ENCODE data around the gene RPS6KL1. TPM values are rescaled to one million over a fixed set of nuclear protein-coding genes. Genes with fewer than 3 reads are reported as not detected.

Gene RPS6KL1
- total RNA-seq, 4 donors from 2014 or later = 4.2 to 12.7 (median 6.7) TPM

DNA sequence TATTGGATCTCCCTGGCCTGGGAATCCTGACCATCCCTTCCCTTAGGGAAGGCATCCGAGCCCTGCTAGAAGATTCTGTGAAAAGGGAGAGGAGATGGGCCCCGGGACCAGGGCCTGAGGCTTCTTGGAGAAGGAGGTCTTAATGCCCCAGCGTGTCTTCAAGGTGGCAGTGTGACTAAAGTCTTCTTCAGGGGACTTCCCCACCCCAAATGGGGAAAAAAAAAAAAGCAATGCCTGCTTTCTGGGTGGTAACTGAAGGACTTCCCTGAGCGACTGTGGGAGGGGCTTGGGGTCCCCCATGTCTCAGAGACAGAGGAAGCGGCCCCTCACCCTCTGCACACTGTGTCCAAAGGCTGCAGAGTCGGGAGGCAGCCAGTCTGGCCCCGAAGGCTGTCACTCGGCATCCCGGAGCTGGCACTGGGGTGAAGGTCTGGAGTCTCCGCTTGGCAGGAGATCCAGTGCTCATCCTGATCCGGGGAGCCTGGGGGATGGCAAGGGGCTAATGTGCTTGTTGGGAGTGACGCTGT, 40.2 kb upstream of the RPS6KL1 start:
- no peaks in the 10 kb centered on the region for H3K36me3 ChIP-seq
- no peak for DNase-seq
- no peaks in the 10 kb centered on the region for H3K27me3 ChIP-seq
- TF ChIP-seq POLR2A (IDR thresholded peaks at IDR 0.05) = no peak
- TF ChIP-seq, protein P1, sequence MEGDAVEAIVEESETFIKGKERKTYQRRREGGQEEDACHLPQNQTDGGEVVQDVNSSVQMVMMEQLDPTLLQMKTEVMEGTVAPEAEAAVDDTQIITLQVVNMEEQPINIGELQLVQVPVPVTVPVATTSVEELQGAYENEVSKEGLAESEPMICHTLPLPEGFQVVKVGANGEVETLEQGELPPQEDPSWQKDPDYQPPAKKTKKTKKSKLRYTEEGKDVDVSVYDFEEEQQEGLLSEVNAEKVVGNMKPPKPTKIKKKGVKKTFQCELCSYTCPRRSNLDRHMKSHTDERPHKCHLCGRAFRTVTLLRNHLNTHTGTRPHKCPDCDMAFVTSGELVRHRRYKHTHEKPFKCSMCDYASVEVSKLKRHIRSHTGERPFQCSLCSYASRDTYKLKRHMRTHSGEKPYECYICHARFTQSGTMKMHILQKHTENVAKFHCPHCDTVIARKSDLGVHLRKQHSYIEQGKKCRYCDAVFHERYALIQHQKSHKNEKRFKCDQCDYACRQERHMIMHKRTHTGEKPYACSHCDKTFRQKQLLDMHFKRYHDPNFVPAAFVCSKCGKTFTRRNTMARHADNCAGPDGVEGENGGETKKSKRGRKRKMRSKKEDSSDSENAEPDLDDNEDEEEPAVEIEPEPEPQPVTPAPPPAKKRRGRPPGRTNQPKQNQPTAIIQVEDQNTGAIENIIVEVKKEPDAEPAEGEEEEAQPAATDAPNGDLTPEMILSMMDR (IDR thresholded peaks at IDR 0.05) = no peak
- H3K27ac ChIP-seq = no peak overlapping the region
- no peak overlapping the region for H3K4me3 ChIP-seq
- H3K4me1 ChIP-seq = no peaks in the 10 kb centered on the region
- no peaks in the 10 kb centered on the region for H3K9me3 ChIP-seq

DNA sequence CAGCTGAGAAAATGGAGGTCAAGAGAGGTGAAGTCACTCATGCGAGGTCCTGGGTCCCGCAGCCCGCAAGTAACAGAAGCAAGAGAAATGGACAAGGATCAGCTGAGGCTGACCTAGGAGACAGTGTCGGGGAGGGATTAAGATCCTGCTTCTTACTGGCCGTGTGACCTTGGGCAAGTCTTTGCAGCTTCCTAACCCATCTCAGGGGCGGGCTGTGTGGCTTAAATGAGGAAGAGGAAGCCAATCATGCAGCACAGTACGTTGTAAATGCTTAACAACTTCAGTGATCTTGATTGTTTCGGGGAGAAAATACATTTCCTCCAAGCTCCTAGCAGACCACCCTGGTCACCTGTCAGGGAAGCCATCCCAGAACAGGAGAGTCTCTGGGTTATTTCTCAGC, 39.4 kb upstream of the RPS6KL1 start:
- DNase-seq = no peak
- no peaks in the 10 kb centered on the region for H3K9me3 ChIP-seq
- TF ChIP-seq, protein P1 (IDR thresholded peaks at IDR 0.05) = no peak
- TF ChIP-seq POLR2A (IDR thresholded peaks at IDR 0.05) = no peak
- no peaks in the 10 kb centered on the region for H3K36me3 ChIP-seq
- no peaks in the 10 kb centered on the region for H3K4me1 ChIP-seq
- no peaks in the 10 kb centered on the region for H3K27me3 ChIP-seq
- H3K4me3 ChIP-seq = no peak overlapping the region
- H3K27ac ChIP-seq = no peak overlapping the region

GRCh38 chr14:74962046-74962445, 39.0 kb upstream of the RPS6KL1 start:
- Histone ChIP-seq H3K4me3 (no peak overlapping the region), H3K36me3 (no peaks in the 10 kb centered on the region), H3K9me3 (no peaks in the 10 kb centered on the region), H3K27ac (no peak overlapping the region), H3K27me3 (no peaks in the 10 kb centered on the region), H3K4me1 (no peaks in the 10 kb centered on the region)
- TF ChIP-seq, protein P1 (IDR thresholded peaks at IDR 0.05) = no peak
- no peak for TF ChIP-seq POLR2A (IDR thresholded peaks at IDR 0.05)
- no peak for DNase-seq

DNA sequence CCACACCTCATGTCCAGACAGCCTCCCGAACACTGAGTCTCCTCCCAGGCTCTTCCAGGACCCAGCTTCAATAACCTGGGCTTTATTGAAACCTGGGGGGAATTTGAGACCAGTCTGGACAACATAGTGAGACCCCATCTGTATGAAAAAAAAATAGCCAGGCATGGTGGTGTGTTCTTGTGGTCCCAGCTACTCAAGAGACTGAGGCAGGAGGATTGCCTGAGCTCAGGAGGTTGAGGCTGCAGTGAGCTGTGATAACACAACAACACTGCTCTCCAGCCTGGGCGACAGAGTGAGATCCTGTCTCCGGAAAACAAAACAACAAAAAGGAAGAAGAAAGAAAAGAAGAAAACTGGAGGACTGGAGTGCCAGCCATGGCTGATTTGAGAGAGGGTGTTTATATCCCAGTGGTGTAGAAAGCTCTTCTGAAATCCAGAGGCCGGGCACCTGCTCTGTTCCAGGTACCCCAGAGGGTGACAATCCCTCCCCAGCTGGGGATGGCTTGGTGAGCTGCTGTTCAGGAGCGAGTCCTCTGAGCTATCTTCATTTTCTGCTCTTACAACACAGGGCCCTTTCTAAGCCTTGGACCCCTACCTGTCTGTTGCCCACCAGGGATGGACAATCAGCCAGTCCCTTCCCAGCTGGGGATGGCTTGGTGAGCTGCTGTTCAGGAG, 38.3 kb upstream of the RPS6KL1 start:
- DNase-seq = no peak
- TF ChIP-seq, protein P1 (IDR thresholded peaks at IDR 0.05) = no peak
- TF ChIP-seq POLR2A (IDR thresholded peaks at IDR 0.05) = no peak

DNA sequence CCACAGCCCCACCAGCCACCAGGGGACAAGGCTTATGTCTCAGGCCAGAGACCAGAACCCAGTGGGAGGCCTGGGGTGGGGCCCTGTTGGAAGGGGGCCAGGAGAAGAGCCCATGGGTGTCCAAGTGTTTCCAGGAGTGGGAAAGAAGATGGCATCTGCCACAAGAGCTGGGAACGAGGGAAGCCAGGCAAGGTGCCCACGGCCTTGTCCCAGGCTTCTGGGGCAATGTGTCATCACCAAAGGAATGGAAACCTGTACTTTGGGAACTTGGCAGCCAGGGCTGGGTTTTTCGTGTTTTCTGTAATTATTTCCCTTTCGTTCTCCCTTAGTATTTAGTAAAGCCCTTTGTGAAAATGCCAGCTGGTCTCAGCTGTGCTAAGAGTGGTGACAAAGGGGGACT, 37.7 kb upstream of the RPS6KL1 start:
- no peak overlapping the region for H3K27ac ChIP-seq
- TF ChIP-seq POLR2A (IDR thresholded peaks at IDR 0.05) = no peak
- TF ChIP-seq, protein P1 (IDR thresholded peaks at IDR 0.05) = no peak
- H3K4me1 ChIP-seq = peaks cover 0 to under 1% (median 0%) of the 10 kb centered on the region in 4 donors
- H3K36me3 ChIP-seq = no peaks in the 10 kb centered on the region
- no peaks in the 10 kb centered on the region for H3K9me3 ChIP-seq
- H3K27me3 ChIP-seq = no peaks in the 10 kb centered on the region
- no peak for DNase-seq
- no peak overlapping the region for H3K4me3 ChIP-seq

More for the DNA sequence above, 38.3 kb upstream of the RPS6KL1 start:
- H3K27ac ChIP-seq = no peak overlapping the region
- no peaks in the 10 kb centered on the region for H3K4me1 ChIP-seq
- no peak overlapping the region for H3K4me3 ChIP-seq
- H3K9me3 ChIP-seq = no peaks in the 10 kb centered on the region
- H3K27me3 ChIP-seq = no peaks in the 10 kb centered on the region
- H3K36me3 ChIP-seq = no peaks in the 10 kb centered on the region

All from Peyer's patch (tissue), 4 donors.